ENCODE results near the gene GANC. TPM values are rescaled to one million over a fixed set of nuclear protein-coding genes. Genes with fewer than 3 reads are reported as not detected.

Gene GANC
- total RNA-seq, 4 donors from 2014 or later: 36.6 to 143 (median 54.8) TPM

DNA sequence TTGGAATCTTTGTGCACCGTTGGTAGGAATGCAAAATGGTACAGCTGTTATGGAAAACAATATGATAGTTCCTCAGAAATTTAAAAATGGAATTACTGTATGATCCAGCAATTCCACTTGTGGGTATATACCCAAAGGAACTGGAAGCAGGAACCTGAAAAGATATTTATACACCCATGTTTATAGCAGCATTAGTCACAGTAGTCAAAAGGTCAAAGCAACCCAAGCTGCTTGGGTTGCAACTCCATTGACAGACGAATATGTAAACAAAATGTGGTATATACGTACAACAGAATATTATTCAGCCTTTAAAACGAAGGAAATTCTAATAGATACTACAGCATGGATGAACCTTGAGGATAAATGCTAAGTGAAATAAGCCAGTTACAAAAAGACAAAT, 51.3 kb downstream of the GANC start:
- TF ChIP-seq CTCF (IDR thresholded peaks at IDR 0.05): no peak
- no peak for TF ChIP-seq POLR2A (IDR thresholded peaks at IDR 0.05)
- no peak for TF ChIP-seq POLR2AphosphoS5 (IDR thresholded peaks at IDR 0.05)
- no peak for TF ChIP-seq EP300 (IDR thresholded peaks at IDR 0.05; ENCODE audit: low read depth)
- no peaks in the 10 kb centered on the region for H3K4me1 ChIP-seq
- WGBS, 2 donors (ENCODE audit: low coverage in 1 of 2): 68 to 74% methylated on average over 4 of the region's 4 CpGs
- in situ Hi-C loops (cut with MboI; ENCODE audit: low pct_ligation_motif_present in 1 of 4, low pct_unique_long_range_greater_than_20kb in 1 of 4, low sequenced_read_pairs in 3 of 4) (no loop called here), intact Hi-C loops (cut with DNase I; ENCODE audit: low total_unique reads) (no loop called here)
- DNase-seq: no peak
- H3K9me3 ChIP-seq: no peaks in the 10 kb centered on the region
- H3K36me3 ChIP-seq: peaks cover 0 to 30% (median 5%) of the 10 kb centered on the region in 4 donors
- H3K27me3 ChIP-seq: no peaks in the 10 kb centered on the region
- no peak overlapping the region for H3K4me3 ChIP-seq
- H3K27ac ChIP-seq: no peak overlapping the region

DNA sequence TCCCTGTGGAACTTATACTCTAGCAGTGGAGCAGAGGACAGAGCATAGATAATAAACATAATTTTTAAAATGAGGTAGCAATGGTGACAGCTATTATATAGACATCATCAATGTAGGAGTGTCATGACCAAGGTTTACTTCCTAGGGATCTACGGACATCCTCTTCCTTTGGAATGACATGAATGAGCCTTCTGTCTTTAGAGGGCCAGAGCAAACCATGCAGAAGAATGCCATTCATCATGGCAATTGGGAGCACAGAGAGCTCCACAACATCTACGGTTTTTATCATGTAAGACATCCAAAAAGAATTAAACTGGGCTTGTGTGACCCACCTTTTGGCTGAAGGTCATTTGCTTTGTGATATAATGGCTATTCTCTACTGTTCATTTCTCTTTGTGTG, 56.2 kb downstream of the GANC start:
- Histone ChIP-seq H3K36me3 (peaks cover 0 to 16% (median 6%) of the 10 kb centered on the region in 4 donors), H3K27ac (no peak overlapping the region), H3K4me1 (no peaks in the 10 kb centered on the region), H3K9me3 (no peaks in the 10 kb centered on the region), H3K27me3 (no peaks in the 10 kb centered on the region), H3K4me3 (no peak overlapping the region)
- 82 to 83% methylated on average over 2 of the region's 2 CpGs for WGBS, 2 donors (ENCODE audit: low coverage in 1 of 2)
- no peak for DNase-seq
- in situ Hi-C loops (cut with MboI; ENCODE audit: low pct_ligation_motif_present in 1 of 4, low pct_unique_long_range_greater_than_20kb in 1 of 4, low sequenced_read_pairs in 3 of 4) (no loop called here), intact Hi-C loops (cut with DNase I; ENCODE audit: low total_unique reads) (no loop called here)
- no peak for TF ChIP-seq POLR2A (IDR thresholded peaks at IDR 0.05)
- TF ChIP-seq CTCF (IDR thresholded peaks at IDR 0.05): no peak
- TF ChIP-seq POLR2AphosphoS5 (IDR thresholded peaks at IDR 0.05): no peak
- TF ChIP-seq EP300 (IDR thresholded peaks at IDR 0.05; ENCODE audit: low read depth): no peak

- no peaks in the 10 kb centered on the region for H3K27me3 ChIP-seq
- intact Hi-C loops (cut with DNase I; ENCODE audit: low total_unique reads) (no loop called here), in situ Hi-C loops (cut with MboI; ENCODE audit: low pct_ligation_motif_present in 1 of 4, low pct_unique_long_range_greater_than_20kb in 1 of 4, low sequenced_read_pairs in 3 of 4) (no loop called here)
- H3K4me1 ChIP-seq: no peaks in the 10 kb centered on the region
- peaks cover 0 to 25% (median 9%) of the 10 kb centered on the region in 4 donors for H3K36me3 ChIP-seq
- H3K9me3 ChIP-seq: peaks cover 0 to 5% of the 10 kb centered on the region in 2 donors
- TF ChIP-seq CTCF (IDR thresholded peaks at IDR 0.05): no peak
- WGBS, 2 donors (ENCODE audit: low coverage in 1 of 2): 77 to 83% methylated on average over 2 of the region's 2 CpGs
- H3K4me3 ChIP-seq: no peak overlapping the region
- no peak overlapping the region for H3K27ac ChIP-seq
- no peak for DNase-seq
Measured at GRCh38 chr15:42329992-42330391, 57.0 kb downstream of the GANC start.

DNA sequence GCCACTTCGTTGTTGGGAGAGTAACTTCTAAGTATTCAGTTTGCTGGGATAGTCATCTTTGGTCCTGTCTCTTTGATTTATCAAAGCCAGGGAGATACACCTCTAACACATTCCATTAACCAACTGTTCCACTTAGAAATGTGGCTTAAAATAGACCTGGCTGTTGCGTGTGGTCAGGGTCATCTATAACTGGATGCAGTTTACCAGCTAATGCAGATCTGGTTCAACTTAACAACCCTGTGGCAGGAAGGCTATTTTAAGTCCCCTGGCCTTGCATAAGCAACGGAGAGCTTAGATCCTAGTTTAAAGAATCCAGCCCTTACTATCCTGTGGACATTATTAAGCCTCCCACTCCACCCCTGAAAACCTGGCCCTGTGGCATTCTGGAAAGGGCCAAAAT, 58.2 kb downstream of the GANC start:
- Histone ChIP-seq H3K9me3 (peaks cover 0 to 9% of the 10 kb centered on the region in 2 donors), H3K36me3 (peaks cover 0 to 30% (median 9%) of the 10 kb centered on the region in 4 donors), H3K27ac (no peak overlapping the region), H3K27me3 (no peaks in the 10 kb centered on the region), H3K4me1 (no peaks in the 10 kb centered on the region), H3K4me3 (no peak overlapping the region)
- intact Hi-C loops (cut with DNase I; ENCODE audit: low total_unique reads): no loop called here
- no peak for TF ChIP-seq EP300 (IDR thresholded peaks at IDR 0.05; ENCODE audit: low read depth)
- TF ChIP-seq POLR2A (IDR thresholded peaks at IDR 0.05): no peak
- TF ChIP-seq POLR2AphosphoS5 (IDR thresholded peaks at IDR 0.05): no peak
- no peak for TF ChIP-seq CTCF (IDR thresholded peaks at IDR 0.05)
- in situ Hi-C loops (cut with MboI; ENCODE audit: low pct_ligation_motif_present in 1 of 4, low pct_unique_long_range_greater_than_20kb in 1 of 4, low sequenced_read_pairs in 3 of 4): no loop called here
- WGBS, 2 donors (ENCODE audit: low coverage in 1 of 2): 77% methylated on average over 3 of the region's 3 CpGs; no CpG with 5 or more reads in 1 of the 2 donors
- no peak for DNase-seq
